ENCODE measurements around the gene APOF.
"Not testable (repeated sequence)": the region's sequence is repeated elsewhere in the genome, so short reads cannot be mapped to it uniquely, and the experiment has no call there.

APOF gene

GRCh38 chr12:56362130-56363059 lies at the start of gene APOF:
Gene APOF (minus strand): TSS chr12:56362857. CDS start chr12:56362745, 112 bp downstream.
- DNase-seq = no peak

GRCh38 chr12:56411781-56412639 lies 49.4 kb upstream of the APOF start:
- DNase-seq = no peak

- no peak for DNase-seq
Measured at GRCh38 chr12:56410768-56411167, 48.1 kb upstream of the APOF start.

GRCh38 chr12:56408799-56409417 lies 46.3 kb upstream of the APOF start:
- no peak for DNase-seq

GRCh38 chr12:56404227-56404626 lies 41.6 kb upstream of the APOF start:
- DNase-seq = not testable (repeated sequence)

GRCh38 chr12:56401612-56402011 lies 39.0 kb upstream of the APOF start:
- not testable (repeated sequence) for DNase-seq

- not testable (repeated sequence) for DNase-seq
Measured at GRCh38 chr12:56401125-56401524, 38.5 kb upstream of the APOF start.

- not testable (repeated sequence) for DNase-seq
Measured at GRCh38 chr12:56399466-56399865, 36.8 kb upstream of the APOF start.

GRCh38 chr12:56398324-56398723 lies 35.7 kb upstream of the APOF start:
- DNase-seq = no peak

GRCh38 chr12:56392331-56392730 lies 29.7 kb upstream of the APOF start:
- DNase-seq = no peak

- no peak for DNase-seq
Measured at GRCh38 chr12:56391721-56392120, 29.1 kb upstream of the APOF start.

GRCh38 chr12:56389412-56389811 lies 26.8 kb upstream of the APOF start:
- no peak for DNase-seq

- no peak for DNase-seq
Measured at GRCh38 chr12:56387152-56387736, 24.6 kb upstream of the APOF start.

GRCh38 chr12:56385873-56386272 lies 23.2 kb upstream of the APOF start:
- DNase-seq = no peak

GRCh38 chr12:56382611-56383010 lies 20.0 kb upstream of the APOF start:
- no peak for DNase-seq

- no peak for DNase-seq
Measured at GRCh38 chr12:56377989-56378316, 15.3 kb upstream of the APOF start.

- no peak for DNase-seq
Measured at GRCh38 chr12:56377310-56377988, 14.8 kb upstream of the APOF start.

- DNase-seq = no peak
Measured at GRCh38 chr12:56375598-56376434, 13.2 kb upstream of the APOF start.

- no peak for DNase-seq
Measured at GRCh38 chr12:56374726-56375597, 12.3 kb upstream of the APOF start.

- no peak for DNase-seq
Measured at GRCh38 chr12:56373515-56373914, 10.9 kb upstream of the APOF start.
